H9 (cell line): ENCODE measurements around the gene TRPV6. TPM values are rescaled to one million over a fixed set of nuclear protein-coding genes. Genes with fewer than 3 reads are reported as not detected.

Source experiments
- DNase-seq: peaks from one replicate; pipeline ENCODE4 v3.0.0-alpha.2; 2017
- H2AFZ ChIP-seq: one replicate; pipeline ENCODE4 v1.6.1; 2013; ENCODE audit warnings: mild to moderate bottlenecking, low read length, control low read depth, moderate library complexity
- H2AK5ac ChIP-seq: 2 replicates; pipeline ENCODE4 v1.6.1; 2013; ENCODE audit warnings: low read length, control low read depth, mixed read lengths; ENCODE audit not compliant: insufficient read length
- H2BK120ac ChIP-seq: one replicate; pipeline ENCODE4 v1.6.1; 2013; ENCODE audit warnings: low read depth, mild to moderate bottlenecking, low read length, control low read depth, inconsistent platforms; ENCODE audit not compliant: poor library complexity, severe bottlenecking
- H2BK12ac ChIP-seq: 2 replicates; pipeline ENCODE4 v1.6.1; 2013; ENCODE audit warnings: low read length, control low read depth, mixed read lengths, low read depth; ENCODE audit not compliant: insufficient read length
- H2BK15ac ChIP-seq: 2 replicates; pipeline ENCODE4 v1.6.1; 2013; ENCODE audit warnings: low read depth, low read length, control low read depth
- H2BK20ac ChIP-seq: one replicate; pipeline ENCODE4 v1.6.1; 2013; ENCODE audit warnings: low read depth, mild to moderate bottlenecking, low read length, control low read depth, inconsistent platforms; ENCODE audit not compliant: poor library complexity, severe bottlenecking
- H2BK5ac ChIP-seq: 2 replicates; pipeline ENCODE4 v1.6.1; 2013; ENCODE audit warnings: low read length, control low read depth, mixed read lengths; ENCODE audit not compliant: insufficient read length
- H3K14ac ChIP-seq: 2 replicates; pipeline ENCODE4 v1.6.1; 2013; ENCODE audit warnings: low read length, control low read depth; ENCODE audit not compliant: insufficient read depth
- H3K18ac ChIP-seq: 2 replicates; pipeline ENCODE4 v1.6.1; 2013; ENCODE audit warnings: low read depth, mild to moderate bottlenecking, mixed read lengths, low read length, control low read depth; ENCODE audit not compliant: insufficient read length
- H3K23ac ChIP-seq: 2 replicates; pipeline ENCODE4 v1.6.1; 2013; ENCODE audit warnings: low read length, control low read depth, mixed read lengths, low read depth; ENCODE audit not compliant: insufficient read length
- H3K23me2 ChIP-seq: 2 replicates; pipeline ENCODE4 v1.6.1; 2013; ENCODE audit warnings: low read depth, mild to moderate bottlenecking, mixed read lengths, low read length, control low read depth; ENCODE audit not compliant: insufficient read length, poor library complexity, severe bottlenecking
- H3K27ac ChIP-seq: 2 replicates; pipeline ENCODE4 v1.5.1; 2013; ENCODE audit warnings: low read length, control low read depth, mixed read lengths, low read depth; ENCODE audit not compliant: insufficient read length
- H3K27me3 ChIP-seq: 2 replicates; pipeline ENCODE4 v1.6.1; 2013; ENCODE audit warnings: low read length, control low read depth, inconsistent platforms; ENCODE audit not compliant: insufficient read depth
- H3K4ac ChIP-seq: 2 replicates; pipeline ENCODE4 v1.6.1; 2013; ENCODE audit warnings: low read depth, mild to moderate bottlenecking, control low read depth, inconsistent platforms, low read length, moderate library complexity
- H3K4me1 ChIP-seq: 2 replicates; pipeline ENCODE4 v1.6.1; 2013; ENCODE audit warnings: low read length, control low read depth, inconsistent platforms; ENCODE audit not compliant: insufficient read depth
- H3K4me2 ChIP-seq: 2 replicates; pipeline ENCODE4 v1.6.1; 2013; ENCODE audit warnings: low read length, control low read depth, mixed read lengths; ENCODE audit not compliant: insufficient read length, insufficient read depth
- H3K56ac ChIP-seq: 2 replicates; pipeline ENCODE4 v1.6.1; 2013; ENCODE audit warnings: low read depth, mild to moderate bottlenecking, mixed read lengths, low read length, control low read depth; ENCODE audit not compliant: insufficient read length
- H3K79me1 ChIP-seq: 2 replicates; pipeline ENCODE4 v1.6.1; 2013; ENCODE audit warnings: low read depth, mild to moderate bottlenecking, moderate library complexity, low read length, control low read depth, inconsistent platforms; ENCODE audit not compliant: insufficient read depth, poor library complexity, severe bottlenecking
- H3K79me2 ChIP-seq: 2 replicates; pipeline ENCODE4 v1.6.1; 2013; ENCODE audit warnings: low read length, control low read depth, inconsistent platforms; ENCODE audit not compliant: insufficient read depth
- H3K9ac ChIP-seq: 2 replicates; pipeline ENCODE4 v1.6.1; 2013; ENCODE audit warnings: low read length, control low read depth, mixed read lengths; ENCODE audit not compliant: insufficient read length; ENCODE audit errors: extremely low read depth
- H3K9me3 ChIP-seq: one replicate; pipeline ENCODE4 v1.6.1; 2013; ENCODE audit warnings: low read depth, low read length, inconsistent platforms; ENCODE audit not compliant: control insufficient read depth
- H3T11ph ChIP-seq: one replicate; pipeline ENCODE4 v1.6.1; 2013; ENCODE audit warnings: mild to moderate bottlenecking, low read length, control low read depth, inconsistent platforms
- H4K20me1 ChIP-seq: one replicate; pipeline ENCODE4 v1.6.1; 2013; ENCODE audit not compliant: control insufficient read depth, insufficient read length, insufficient read depth
- H4K5ac ChIP-seq: 2 replicates; pipeline ENCODE4 v1.6.1; 2013; ENCODE audit warnings: low read depth, mild to moderate bottlenecking, mixed read lengths, low read length, control low read depth; ENCODE audit not compliant: insufficient read length
- H4K8ac ChIP-seq: replicated peaks from 2 replicates; pipeline ENCODE4 v1.6.1; 2013; ENCODE audit warnings: low read length, control low read depth, mixed read lengths, low read depth; ENCODE audit not compliant: insufficient read length
- H4K91ac ChIP-seq: 2 replicates; pipeline ENCODE4 v1.6.1; 2013; ENCODE audit warnings: low read depth, mild to moderate bottlenecking, moderate library complexity, mixed read lengths, low read length, control low read depth; ENCODE audit not compliant: insufficient read length
- H3K27ac Mint-ChIP-seq, 3 experiments: 2 replicates in 2 of 3; 3 replicates in 1 of 3; pipeline ENCODE4 v1.8.0; 2020 to 2021; ENCODE audit warnings: mixed read lengths in 3 of 3, mild to moderate bottlenecking in 1 of 3, moderate library complexity in 1 of 3
- H3K27me3 Mint-ChIP-seq: 2 replicates; pipeline ENCODE4 v1.8.0; 2021; ENCODE audit warnings: low read depth, mild to moderate bottlenecking, moderate library complexity, mixed read lengths
- H3K36me3 Mint-ChIP-seq, 3 experiments: 2 replicates in 2 of 3; 3 replicates in 1 of 3; pipeline ENCODE4 v1.8.0; 2020 to 2021; ENCODE audit warnings: low read depth in 3 of 3, mixed read lengths in 3 of 3; ENCODE audit not compliant: insufficient read depth in 1 of 3
- H3K4me1 Mint-ChIP-seq, 2 experiments: 2 replicates each; pipeline ENCODE4 v1.8.0; 2020; ENCODE audit warnings: mixed read lengths in 2 of 2
- H3K4me3 Mint-ChIP-seq, 2 experiments: 2 replicates in 1 of 2; 3 replicates in 1 of 2; pipeline ENCODE4 v1.8.0; 2020 to 2021; ENCODE audit warnings: mild to moderate bottlenecking in 2 of 2, mixed read lengths in 2 of 2, moderate library complexity in 1 of 2
- H3K9me3 Mint-ChIP-seq, 2 experiments: 2 replicates in 1 of 2; 3 replicates in 1 of 2; pipeline ENCODE4 v1.8.0; 2020; ENCODE audit warnings: mild to moderate bottlenecking in 2 of 2, mixed read lengths in 2 of 2, moderate library complexity in 1 of 2
- total RNA-seq: library from RNA; stranded (reverse); gene quantifications from 2 replicates; pipeline ENCODE4 v1.2.1, GENCODE V29; 2021
- TF ChIP-seq, protein P1 (sequence below): fragments of 200-600 bp; sonication (generic); conservative IDR thresholded peaks from 3 replicates; pipeline ENCODE4 v1.8.0; 2021; ENCODE audit warnings: antibody characterized with exemption, mild to moderate bottlenecking

TRPV6 gene
- total RNA-seq, 1 experiment from 2014 or later = 0.61 TPM

DNA sequence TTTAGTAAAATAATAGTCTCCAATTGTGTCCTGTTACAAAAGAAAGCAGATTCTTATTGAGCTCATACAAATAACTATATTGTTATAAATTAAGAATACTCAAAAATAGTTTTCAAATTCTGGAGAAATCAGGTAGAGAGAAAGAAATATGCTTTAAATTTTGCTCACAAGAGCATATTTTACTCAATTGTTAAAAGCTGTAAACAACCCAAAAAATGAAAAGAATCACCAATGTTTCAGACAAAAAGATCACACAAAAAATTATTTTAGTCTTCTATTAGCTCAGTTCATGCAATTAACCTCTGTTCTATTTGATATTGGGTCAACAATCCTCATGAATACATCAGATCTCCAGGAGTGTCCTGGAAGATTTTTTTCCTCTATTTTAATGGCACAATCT is 18.6 kb upstream of the TRPV6 start:
- Mint-ChIP-seq H3K9me3 (peaks cover 30 to 35% of the 10 kb centered on the region in 2 experiments), H3K27me3 (peaks cover 11% of the 10 kb centered on the region), H3K4me3 (no peak overlapping the region), H3K27ac (no peak overlapping the region), H3K4me1 (peaks cover 13 to 14% of the 10 kb centered on the region in 2 experiments), H3K36me3 (peaks cover 3 to 25% (median 7%) of the 10 kb centered on the region in 3 experiments; a peak in 6 of 7 replicates)
- no peak overlapping the region for H3K23ac ChIP-seq
- H2BK20ac ChIP-seq = no peak overlapping the region
- TF ChIP-seq, protein P1, sequence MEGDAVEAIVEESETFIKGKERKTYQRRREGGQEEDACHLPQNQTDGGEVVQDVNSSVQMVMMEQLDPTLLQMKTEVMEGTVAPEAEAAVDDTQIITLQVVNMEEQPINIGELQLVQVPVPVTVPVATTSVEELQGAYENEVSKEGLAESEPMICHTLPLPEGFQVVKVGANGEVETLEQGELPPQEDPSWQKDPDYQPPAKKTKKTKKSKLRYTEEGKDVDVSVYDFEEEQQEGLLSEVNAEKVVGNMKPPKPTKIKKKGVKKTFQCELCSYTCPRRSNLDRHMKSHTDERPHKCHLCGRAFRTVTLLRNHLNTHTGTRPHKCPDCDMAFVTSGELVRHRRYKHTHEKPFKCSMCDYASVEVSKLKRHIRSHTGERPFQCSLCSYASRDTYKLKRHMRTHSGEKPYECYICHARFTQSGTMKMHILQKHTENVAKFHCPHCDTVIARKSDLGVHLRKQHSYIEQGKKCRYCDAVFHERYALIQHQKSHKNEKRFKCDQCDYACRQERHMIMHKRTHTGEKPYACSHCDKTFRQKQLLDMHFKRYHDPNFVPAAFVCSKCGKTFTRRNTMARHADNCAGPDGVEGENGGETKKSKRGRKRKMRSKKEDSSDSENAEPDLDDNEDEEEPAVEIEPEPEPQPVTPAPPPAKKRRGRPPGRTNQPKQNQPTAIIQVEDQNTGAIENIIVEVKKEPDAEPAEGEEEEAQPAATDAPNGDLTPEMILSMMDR = no peak
- no peak overlapping the region for H3T11ph ChIP-seq
- no peak overlapping the region for H4K8ac ChIP-seq
- H3K79me1 ChIP-seq = no peaks in the 10 kb centered on the region
- H3K18ac ChIP-seq = no peak overlapping the region
- H2AFZ ChIP-seq = no peak overlapping the region
- peaks cover 11% of the 10 kb centered on the region for H3K9me3 ChIP-seq
- H2BK12ac ChIP-seq = no peak overlapping the region
- no peaks in the 10 kb centered on the region; the same call in 1 of the 2 replicates for H3K27me3 ChIP-seq
- H2BK15ac ChIP-seq = no peak overlapping the region
- no peaks in the 10 kb centered on the region for H3K23me2 ChIP-seq
- no peak overlapping the region for H3K9ac ChIP-seq
- no peaks in the 10 kb centered on the region for H3K4me1 ChIP-seq
- no peak overlapping the region for H2BK5ac ChIP-seq
- H4K20me1 ChIP-seq = no peaks in the 10 kb centered on the region
- no peak for DNase-seq
- no peak overlapping the region for H3K27ac ChIP-seq
- H3K14ac ChIP-seq = no peak overlapping the region
- no peak overlapping the region for H3K4ac ChIP-seq
- H4K5ac ChIP-seq = no peak overlapping the region
- no peaks in the 10 kb centered on the region for H3K79me2 ChIP-seq
- no peak overlapping the region for H2BK120ac ChIP-seq
- no peak overlapping the region for H3K56ac ChIP-seq
- no peak overlapping the region for H2AK5ac ChIP-seq
- H3K4me2 ChIP-seq = no peak overlapping the region
- no peak overlapping the region for H4K91ac ChIP-seq
